ENCODE measurements around the gene RANBP9. TPM values are rescaled to one million over a fixed set of nuclear protein-coding genes. Genes with fewer than 3 reads are reported as not detected.

RANBP9 gene
- total and polyA plus RNA-seq, 4 experiments from 2014 or later = 3.4 to 52.9 (median 29.9) TPM

GRCh38 chr6:13661647-13662046, 50.0 kb downstream of the RANBP9 start:
- no peak overlapping the region for H3K27ac ChIP-seq (ENCODE audit: low read depth, low read length)
- H3K9me3 ChIP-seq (ENCODE audit: control insufficient read depth in 1 of 2, low read length in 2 of 2) = no peaks in the 10 kb centered on the region
- Mint-ChIP-seq H3K27me3 (no peaks in the 10 kb centered on the region), H3K9me3 (no peaks in the 10 kb centered on the region), H3K4me3 (peak overlapping the region in 2 of 8 donors; percentile 31 to 57), H3K4me1 (peaks cover 57 to 86% (median 71%) of the 10 kb centered on the region in 4 donors), H3K36me3 (peaks cover 5 to 8% of the 10 kb centered on the region in 2 donors), H3K27ac (peak overlapping the region in 2 of 7 donors; percentile 8 to 33)
- ChIA-PET CTCF (ENCODE audit: partially characterized antibody) (no interaction called here), POLR2A (ENCODE audit: partially characterized antibody) (no interaction called here)
- no peaks in the 10 kb centered on the region for H3K27me3 ChIP-seq (ENCODE audit: insufficient read depth, low read length)
- no peak overlapping the region for H3K4me3 ChIP-seq (ENCODE audit: low read length in 2 of 2)
- peaks cover 77% of the 10 kb centered on the region for H3K4me1 ChIP-seq (ENCODE audit: insufficient read depth, low read length)
- no peaks in the 10 kb centered on the region for H3K36me3 ChIP-seq (ENCODE audit: insufficient read depth, low read length)
- intact Hi-C loops (cut with micrococcal nuclease) = loop anchor here (5.0 kb wide), 1 partner anchor 36 kb away; no protein-coding TSS in a partner anchor
- no peak for DNase-seq

DNA sequence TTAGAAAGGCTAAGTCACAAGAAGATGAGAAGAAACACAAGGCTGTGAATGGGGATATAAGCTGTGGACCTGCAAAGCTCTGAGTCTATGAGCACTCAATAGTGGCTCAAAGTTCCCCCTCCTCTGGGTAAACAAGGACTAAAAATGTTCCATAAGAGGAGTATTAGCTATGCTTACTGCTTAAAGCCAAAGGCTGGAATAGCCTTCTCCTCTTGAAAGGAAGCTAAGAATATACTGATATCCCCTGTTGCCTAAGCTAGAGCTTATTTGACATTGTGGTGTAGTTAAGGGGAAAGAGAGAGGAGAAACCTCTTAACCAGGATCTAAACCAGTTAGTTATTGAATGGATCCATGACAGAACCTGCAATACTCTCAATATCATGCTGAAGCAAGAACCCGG, 50.7 kb downstream of the RANBP9 start:
- ChIA-PET POLR2A (ENCODE audit: partially characterized antibody) (interaction anchor here (0.8 to 1.9 kb wide), 4 partner anchors 20 to 51 kb away, joined by 3 to 5 read pairs (median 3); partner anchors contain the start of gene RANBP9), CTCF (ENCODE audit: partially characterized antibody) (interaction anchor here (1.2 kb wide), 1 partner anchor 12 kb away, joined by 3 read pairs; no protein-coding TSS in a partner anchor)
- Mint-ChIP-seq H3K4me3 (peak overlapping the region in 4 of 8 donors; percentile 10 to 37 (median 15)), H3K9me3 (no peaks in the 10 kb centered on the region), H3K27me3 (no peaks in the 10 kb centered on the region), H3K27ac (peak overlapping the region in 4 of 7 donors; percentile 3 to 71 (median 18)), H3K36me3 (peaks cover 7 to 11% of the 10 kb centered on the region in 2 donors), H3K4me1 (peaks cover 54 to 84% (median 68%) of the 10 kb centered on the region in 4 donors)
- no peaks in the 10 kb centered on the region for H3K36me3 ChIP-seq (ENCODE audit: insufficient read depth, low read length)
- H3K27me3 ChIP-seq (ENCODE audit: insufficient read depth, low read length) = no peaks in the 10 kb centered on the region
- no peak overlapping the region for H3K27ac ChIP-seq (ENCODE audit: low read depth, low read length)
- no peaks in the 10 kb centered on the region for H3K9me3 ChIP-seq (ENCODE audit: control insufficient read depth in 1 of 2, low read length in 2 of 2)
- intact Hi-C loops (cut with micrococcal nuclease) = loop anchor here (5.0 kb wide), 1 partner anchor 36 kb away; no protein-coding TSS in a partner anchor
- no peak overlapping the region for H3K4me3 ChIP-seq (ENCODE audit: low read length in 2 of 2)
- peaks cover 69% of the 10 kb centered on the region for H3K4me1 ChIP-seq (ENCODE audit: insufficient read depth, low read length)
- DNase-seq = no peak

GRCh38 chr6:13660273-13660672, 51.4 kb downstream of the RANBP9 start:
- Mint-ChIP-seq H3K36me3 (peaks cover 10 to 13% of the 10 kb centered on the region in 2 donors), H3K27me3 (no peaks in the 10 kb centered on the region), H3K27ac (peak overlapping the region in 2 of 7 donors; percentile 32 to 57), H3K4me1 (peaks cover 52 to 82% (median 67%) of the 10 kb centered on the region in 4 donors), H3K9me3 (no peaks in the 10 kb centered on the region), H3K4me3 (peak overlapping the region in 3 of 8 donors; percentile 8 to 51 (median 47))
- ChIA-PET POLR2A (ENCODE audit: partially characterized antibody) (interaction anchor here (0.8 to 2.0 kb wide), 5 partner anchors 21 to 52 kb away, joined by 3 to 5 read pairs (median 3); partner anchors contain the start of genes NOL7 and RANBP9), CTCF (ENCODE audit: partially characterized antibody) (interaction anchor here (1.2 kb wide), 1 partner anchor 11 kb away, joined by 3 read pairs; no protein-coding TSS in a partner anchor)
- Histone ChIP-seq H3K4me1 (ENCODE audit: insufficient read depth, low read length) (peaks cover 63% of the 10 kb centered on the region), H3K4me3 (ENCODE audit: low read length in 2 of 2) (no peak overlapping the region), H3K9me3 (ENCODE audit: control insufficient read depth in 1 of 2, low read length in 2 of 2) (no peaks in the 10 kb centered on the region), H3K27me3 (ENCODE audit: insufficient read depth, low read length) (no peaks in the 10 kb centered on the region), H3K36me3 (ENCODE audit: insufficient read depth, low read length) (no peaks in the 10 kb centered on the region), H3K27ac (ENCODE audit: low read depth, low read length) (no peak overlapping the region)
- intact Hi-C loops (cut with micrococcal nuclease) = loop anchor here (5.0 kb wide), 1 partner anchor 37 kb away; no protein-coding TSS in a partner anchor
- no peak for DNase-seq

DNA sequence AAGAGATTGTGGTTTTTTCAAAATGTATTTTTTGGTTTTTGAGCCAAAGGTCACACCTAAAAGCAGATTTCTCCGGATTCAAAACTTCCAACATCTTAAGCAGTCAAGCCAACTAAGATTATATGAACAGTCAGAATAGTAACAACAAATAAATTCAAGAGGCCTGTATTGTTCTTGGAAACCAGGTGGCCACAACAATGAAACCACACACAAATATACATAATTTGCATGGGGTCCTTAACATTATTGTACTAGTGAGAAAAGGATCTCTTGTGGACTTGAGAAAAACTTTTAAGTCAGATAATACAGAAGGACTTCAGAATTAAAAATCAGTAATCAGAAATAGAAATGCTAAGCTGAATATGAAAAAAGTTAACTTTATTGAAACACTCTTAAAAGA, 55.9 kb downstream of the RANBP9 start:
- H3K36me3 ChIP-seq (ENCODE audit: insufficient read depth, low read length) = no peaks in the 10 kb centered on the region
- DNase-seq = no peak
- no peaks in the 10 kb centered on the region for H3K27me3 ChIP-seq (ENCODE audit: insufficient read depth, low read length)
- Mint-ChIP-seq H3K4me1 (peaks cover 15 to 49% (median 29%) of the 10 kb centered on the region in 4 donors), H3K27me3 (no peaks in the 10 kb centered on the region), H3K27ac (no peak overlapping the region), H3K36me3 (peaks cover 16 to 30% of the 10 kb centered on the region in 2 donors), H3K9me3 (peaks cover 0 to 1% (median 0%) of the 10 kb centered on the region in 8 donors), H3K4me3 (no peak overlapping the region)
- intact Hi-C loops (cut with micrococcal nuclease) = no loop called here
- peaks cover 20% of the 10 kb centered on the region for H3K4me1 ChIP-seq (ENCODE audit: insufficient read depth, low read length)
- H3K9me3 ChIP-seq (ENCODE audit: control insufficient read depth in 1 of 2, low read length in 2 of 2) = no peaks in the 10 kb centered on the region
- no peak overlapping the region for H3K27ac ChIP-seq (ENCODE audit: low read depth, low read length)
- ChIA-PET POLR2A (ENCODE audit: partially characterized antibody) (interaction anchor here (1.1 kb wide), 1 partner anchor 11 kb away, joined by 3 read pairs; no protein-coding TSS in a partner anchor), CTCF (ENCODE audit: partially characterized antibody) (interaction anchor here (1.1 to 1.3 kb wide), 2 partner anchors 9 to 120 kb away, joined by 3 read pairs; no protein-coding TSS in a partner anchor)
- H3K4me3 ChIP-seq (ENCODE audit: low read length in 2 of 2) = no peak overlapping the region

GRCh38 chr6:13654496-13654895, 57.1 kb downstream of the RANBP9 start:
- ChIA-PET CTCF (ENCODE audit: partially characterized antibody) (interaction anchor here (1.1 to 1.3 kb wide), 2 partner anchors 10 to 121 kb away, joined by 3 read pairs; no protein-coding TSS in a partner anchor), POLR2A (ENCODE audit: partially characterized antibody) (interaction anchor here (0.6 to 1.3 kb wide), 3 partner anchors 27 to 58 kb away, joined by 3 read pairs; no protein-coding TSS in a partner anchor)
- no peak overlapping the region for H3K4me3 ChIP-seq (ENCODE audit: low read length in 2 of 2)
- no peaks in the 10 kb centered on the region for H3K36me3 ChIP-seq (ENCODE audit: insufficient read depth, low read length)
- H3K9me3 ChIP-seq (ENCODE audit: control insufficient read depth in 1 of 2, low read length in 2 of 2) = no peaks in the 10 kb centered on the region
- H3K27ac ChIP-seq (ENCODE audit: low read depth, low read length) = no peak overlapping the region
- H3K4me3 Mint-ChIP-seq = no peak overlapping the region
- H3K27me3 Mint-ChIP-seq = no peaks in the 10 kb centered on the region
- intact Hi-C loops (cut with micrococcal nuclease) = loop anchor here (5.0 kb wide), 1 partner anchor 33 kb away; no protein-coding TSS in a partner anchor
- no peaks in the 10 kb centered on the region for H3K27me3 ChIP-seq (ENCODE audit: insufficient read depth, low read length)
- H3K4me1 ChIP-seq (ENCODE audit: insufficient read depth, low read length) = peaks cover 9% of the 10 kb centered on the region
- peaks cover 20 to 33% of the 10 kb centered on the region in 2 donors for H3K36me3 Mint-ChIP-seq
- DNase-seq = no peak
- peaks cover 0 to 1% (median 0%) of the 10 kb centered on the region in 8 donors for H3K9me3 Mint-ChIP-seq
- H3K4me1 Mint-ChIP-seq = peaks cover 12 to 37% (median 27%) of the 10 kb centered on the region in 4 donors
- no peak overlapping the region for H3K27ac Mint-ChIP-seq

- Mint-ChIP-seq H3K4me1 (peaks cover 14 to 27% (median 23%) of the 10 kb centered on the region in 4 donors), H3K27ac (no peak overlapping the region), H3K27me3 (no peaks in the 10 kb centered on the region), H3K4me3 (no peak overlapping the region), H3K36me3 (peaks cover 20 to 33% of the 10 kb centered on the region in 2 donors), H3K9me3 (peaks cover 0 to 1% (median 0%) of the 10 kb centered on the region in 8 donors)
- Histone ChIP-seq H3K4me1 (ENCODE audit: insufficient read depth, low read length) (no peaks in the 10 kb centered on the region), H3K9me3 (ENCODE audit: control insufficient read depth in 1 of 2, low read length in 2 of 2) (no peaks in the 10 kb centered on the region), H3K36me3 (ENCODE audit: insufficient read depth, low read length) (no peaks in the 10 kb centered on the region), H3K27ac (ENCODE audit: low read depth, low read length) (no peak overlapping the region), H3K27me3 (ENCODE audit: insufficient read depth, low read length) (no peaks in the 10 kb centered on the region), H3K4me3 (ENCODE audit: low read length in 2 of 2) (no peak overlapping the region)
- CTCF ChIA-PET (ENCODE audit: partially characterized antibody) = interaction anchor here (0.8 to 1.2 kb wide), 2 partner anchors 38 to 316 kb away, joined by 3 read pairs; partner anchors contain the start of gene NOL7
- DNase-seq = no peak
- POLR2A ChIA-PET (ENCODE audit: partially characterized antibody) = interaction anchor here (1.4 to 1.5 kb wide), 2 partner anchors 38 to 47 kb away, joined by 4 to 5 read pairs; partner anchors contain the start of gene NOL7
- intact Hi-C loops (cut with micrococcal nuclease) = loop anchor here (5.0 kb wide), 1 partner anchor 34 kb away; no protein-coding TSS in a partner anchor
These were observed 58.3 kb downstream of the RANBP9 start for GRCh38 chr6:13653296-13653695.

DNA sequence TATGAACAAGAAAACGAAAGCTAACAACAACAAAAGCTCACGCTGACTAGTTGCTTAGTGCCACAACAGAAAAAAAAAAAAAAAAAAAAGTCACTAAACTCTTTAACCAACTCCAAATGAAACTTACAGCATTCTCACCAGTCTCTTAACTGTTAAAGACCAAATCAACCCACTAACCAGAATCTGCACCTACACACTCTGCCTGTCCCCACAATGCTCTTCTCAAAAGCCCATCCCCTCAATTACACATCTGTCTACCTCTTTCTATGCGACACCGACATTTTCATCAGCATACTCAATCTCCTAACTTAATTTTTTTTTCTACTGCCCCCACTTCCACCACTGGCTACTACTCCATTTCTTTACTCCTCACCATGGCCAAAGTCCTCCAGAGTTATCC, 62.2 kb downstream of the RANBP9 start:
- Mint-ChIP-seq H3K9me3 (peaks cover 0 to 1% (median 0%) of the 10 kb centered on the region in 8 donors), H3K4me1 (peaks cover 9 to 20% (median 12%) of the 10 kb centered on the region in 4 donors), H3K27me3 (no peaks in the 10 kb centered on the region), H3K36me3 (peaks cover 13 to 28% of the 10 kb centered on the region in 2 donors), H3K27ac (peak overlapping the region in 5 of 7 donors; percentile 2 to 80 (median 33)), H3K4me3 (peak overlapping the region in 5 of 8 donors; percentile 11 to 66 (median 16))
- ChIA-PET CTCF (ENCODE audit: partially characterized antibody) (interaction anchor here (0.7 to 0.9 kb wide), 2 partner anchors 11 to 24 kb away, joined by 3 read pairs; no protein-coding TSS in a partner anchor), POLR2A (ENCODE audit: partially characterized antibody) (interaction anchor here (0.9 to 1.3 kb wide), 2 partner anchors 17 to 22 kb away, joined by 3 to 4 read pairs; no protein-coding TSS in a partner anchor)
- H3K4me1 ChIP-seq (ENCODE audit: insufficient read depth, low read length) = no peaks in the 10 kb centered on the region
- H3K4me3 ChIP-seq (ENCODE audit: low read length in 2 of 2) = no peak overlapping the region
- intact Hi-C loops (cut with micrococcal nuclease) = loop anchor here (5.0 kb wide), 1 partner anchor 48 kb away; no protein-coding TSS in a partner anchor
- DNase-seq = no peak
- no peaks in the 10 kb centered on the region for H3K27me3 ChIP-seq (ENCODE audit: insufficient read depth, low read length)
- H3K9me3 ChIP-seq (ENCODE audit: control insufficient read depth in 1 of 2, low read length in 2 of 2) = no peaks in the 10 kb centered on the region
- H3K27ac ChIP-seq (ENCODE audit: low read depth, low read length) = no peak overlapping the region
- no peaks in the 10 kb centered on the region for H3K36me3 ChIP-seq (ENCODE audit: insufficient read depth, low read length)
